OCI-LY7 (cell line): ENCODE measurements around the gene OAT.

Source experiments
- EZH2phosphoT487 ChIP-seq: fragments of 200-600 bp; sonication (generic); IDR thresholded peaks from 2 replicates; pipeline ENCODE4 v1.6.1; 2018; ENCODE audit warnings: low read depth, borderline replicate concordance, mild to moderate bottlenecking, mixed run types, antibody characterized with exemption, low read length, moderate library complexity, mixed read lengths
- TF ChIP-seq, protein P1 (sequence below): fragments of 200-600 bp; sonication (generic); conservative IDR thresholded peaks from 2 replicates; pipeline ENCODE4 v1.5.1; 2014; ENCODE audit warnings: mild to moderate bottlenecking, antibody characterized with exemption, low read length, moderate library complexity, mixed read lengths

DNA sequence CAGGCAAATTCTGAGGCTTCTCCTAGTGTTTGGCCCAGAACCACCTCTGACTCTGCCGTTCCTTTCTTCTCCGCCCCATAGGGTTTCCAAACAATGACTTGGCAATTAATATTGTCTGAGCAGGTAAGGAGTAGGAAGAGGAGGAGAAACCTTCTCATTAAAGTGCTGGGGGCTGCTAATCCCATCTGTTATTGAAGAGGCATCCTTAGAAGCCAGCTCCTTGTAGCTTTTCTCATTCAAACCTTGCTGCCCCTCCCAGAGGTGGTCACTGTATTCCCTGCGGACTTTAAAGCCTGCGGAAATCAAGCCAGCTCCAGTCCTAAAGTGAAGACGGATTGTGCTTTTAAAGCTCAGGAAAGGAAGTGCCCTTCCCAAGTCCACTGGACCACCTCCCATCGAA, 32.6 kb upstream of the OAT start:
- TF ChIP-seq, protein P1, sequence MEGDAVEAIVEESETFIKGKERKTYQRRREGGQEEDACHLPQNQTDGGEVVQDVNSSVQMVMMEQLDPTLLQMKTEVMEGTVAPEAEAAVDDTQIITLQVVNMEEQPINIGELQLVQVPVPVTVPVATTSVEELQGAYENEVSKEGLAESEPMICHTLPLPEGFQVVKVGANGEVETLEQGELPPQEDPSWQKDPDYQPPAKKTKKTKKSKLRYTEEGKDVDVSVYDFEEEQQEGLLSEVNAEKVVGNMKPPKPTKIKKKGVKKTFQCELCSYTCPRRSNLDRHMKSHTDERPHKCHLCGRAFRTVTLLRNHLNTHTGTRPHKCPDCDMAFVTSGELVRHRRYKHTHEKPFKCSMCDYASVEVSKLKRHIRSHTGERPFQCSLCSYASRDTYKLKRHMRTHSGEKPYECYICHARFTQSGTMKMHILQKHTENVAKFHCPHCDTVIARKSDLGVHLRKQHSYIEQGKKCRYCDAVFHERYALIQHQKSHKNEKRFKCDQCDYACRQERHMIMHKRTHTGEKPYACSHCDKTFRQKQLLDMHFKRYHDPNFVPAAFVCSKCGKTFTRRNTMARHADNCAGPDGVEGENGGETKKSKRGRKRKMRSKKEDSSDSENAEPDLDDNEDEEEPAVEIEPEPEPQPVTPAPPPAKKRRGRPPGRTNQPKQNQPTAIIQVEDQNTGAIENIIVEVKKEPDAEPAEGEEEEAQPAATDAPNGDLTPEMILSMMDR, result no peak
- no peak for TF ChIP-seq EZH2phosphoT487
